Panc1 (cell line): ENCODE data around the gene FBXW8. TPM values are rescaled to one million over a fixed set of nuclear protein-coding genes. Genes with fewer than 3 reads are reported as not detected.

Experiments used
- ATAC-seq: fragments of 200-7000 bp; cut with Tn5 transposase; 2 replicates; pipeline ENCODE4 v1.9.1; 2020; ENCODE audit warnings: mild to moderate bottlenecking, moderate library complexity
- BruUV-seq: library from RNA; stranded (reverse); fragments of 400-500 nt; replicated peaks from 2 replicates; lab custom pipeline; 2021; lab: Mats Ljungman, UMichigan
- CTCF ChIA-PET: fragments of 300-600 bp; sonication (Branson Sonifier 250); formaldehyde crosslinking; loops from one replicate; lab custom pipeline; 2022; ENCODE audit warnings: antibody characterized with exemption; lab: Charles Lee
- POLR2A ChIA-PET: fragments of 300-600 bp; sonication (Branson Sonifier 250); formaldehyde crosslinking; loops from one replicate; lab custom pipeline; 2022; ENCODE audit warnings: antibody characterized with exemption; lab: Charles Lee
- DNase-seq: peaks from one replicate; pipeline ENCODE4 v3.0.0-alpha.2; 2010; ENCODE audit warnings: low read depth, low spot score
- H3K27ac ChIP-seq: 2 replicates; pipeline ENCODE4 v1.5.1; 2011; ENCODE audit warnings: mild to moderate bottlenecking, low read length, inconsistent platforms
- H3K27me3 ChIP-seq: fragments of 200-500 bp; sonication (Bioruptor generic); 2 replicates; pipeline ENCODE4 v1.6.0; 2014; ENCODE audit warnings: low read length, inconsistent platforms; ENCODE audit not compliant: control insufficient read depth, insufficient read depth
- H3K36me3 ChIP-seq: fragments of 200-500 bp; sonication (Bioruptor generic); 2 replicates; pipeline ENCODE4 v1.5.1; 2014; ENCODE audit warnings: inconsistent platforms, mild to moderate bottlenecking, low read length, moderate library complexity; ENCODE audit not compliant: control insufficient read depth, insufficient read depth
- H3K4me1 ChIP-seq: 2 replicates; pipeline ENCODE4 v1.5.1; 2011; ENCODE audit warnings: inconsistent platforms, mild to moderate bottlenecking, low read length, moderate library complexity; ENCODE audit not compliant: control insufficient read depth, insufficient read depth
- H3K4me3 ChIP-seq, 2 experiments: 2 replicates each; pipeline ENCODE4 v1.5.1; 2011 to 2012; ENCODE audit warnings: low read depth in 2 of 2, low read length in 2 of 2, mild to moderate bottlenecking in 2 of 2, inconsistent platforms in 1 of 2, moderate library complexity in 1 of 2
- H3K9me3 ChIP-seq: fragments of 200-500 bp; sonication (Bioruptor generic); 2 replicates; pipeline ENCODE4 v1.5.1; 2014; ENCODE audit warnings: low read depth, mild to moderate bottlenecking, inconsistent platforms, low read length, moderate library complexity; ENCODE audit not compliant: control insufficient read depth, insufficient read depth
- CTCF ChIP-seq: fragments of 450-650 bp; IDR thresholded peaks from 2 replicates; pipeline ENCODE4 v1.5.1; 2017; ENCODE audit warnings: mild to moderate bottlenecking
- POLR2AphosphoS5 ChIP-seq: IDR thresholded peaks from 2 replicates; pipeline ENCODE4 v1.6.1; 2012; ENCODE audit warnings: mild to moderate bottlenecking, low read depth, low read length, moderate library complexity
- REST ChIP-seq, 2 experiments: IDR thresholded peaks; 2 replicates each; pipeline ENCODE4 v1.6.1; 2011 to 2012; ENCODE audit warnings: low read depth in 2 of 2, control low read depth in 1 of 2, low read length in 1 of 2, mild to moderate bottlenecking in 1 of 2, moderate library complexity in 1 of 2; ENCODE audit not compliant: insufficient read depth in 1 of 2
- SIN3A ChIP-seq: IDR thresholded peaks from 2 replicates; pipeline ENCODE4 v1.6.1; 2012; ENCODE audit warnings: low read depth, mild to moderate bottlenecking, low read length, moderate library complexity, borderline replicate concordance; ENCODE audit not compliant: insufficient read depth
- TCF7L2 ChIP-seq: IDR thresholded peaks from 2 replicates; pipeline ENCODE4 v1.6.1; 2011; ENCODE audit warnings: mild to moderate bottlenecking, low read depth, low read length, inconsistent platforms
- in situ Hi-C: cut with HindIII; loops from 2 replicates; pipeline ENCODE4 v1.10.0; 2016; ENCODE audit warnings: low sequenced_read_pairs, low pct_unique_long_range_greater_than_20kb
- intact Hi-C: fragments of 100-400 bp; cut with micrococcal nuclease; formaldehyde crosslinking; loops from one replicate; pipeline ENCODE4 v1.10.0; 2022; ENCODE audit not compliant: unreplicated experiment
- total RNA-seq: library from RNA; stranded (reverse); gene quantifications from one replicate; pipeline ENCODE4 v1.2.1, GENCODE V29; 2021; ENCODE audit not compliant: unreplicated experiment

The FBXW8 gene
- total RNA-seq, 1 experiment from 2014 or later = 18.0 TPM

GRCh38 chr12:117002051-117002817 is 91.5 kb downstream of the FBXW8 start:
- CTCF ChIA-PET = no interaction called here
- no peak for TF ChIP-seq POLR2AphosphoS5
- DNase-seq (no peak), ATAC-seq (no peak)
- in situ Hi-C loops (no loop called here), intact Hi-C loops (no loop called here)
- no TSS peak for BruUV-seq
- POLR2A ChIA-PET = no interaction called here
- no peaks in the 10 kb centered on the region for H3K27me3 ChIP-seq
- H3K4me1 ChIP-seq = no peaks in the 10 kb centered on the region
- no peaks in the 10 kb centered on the region; the same call in 1 of the 2 replicates for H3K36me3 ChIP-seq
- H3K4me3 ChIP-seq = no peak overlapping the region
- H3K9me3 ChIP-seq = no peaks in the 10 kb centered on the region
- H3K27ac ChIP-seq = no peak overlapping the region

- Histone ChIP-seq H3K4me1 (no peaks in the 10 kb centered on the region), H3K27me3 (no peaks in the 10 kb centered on the region), H3K36me3 (no peaks in the 10 kb centered on the region; the same call in 1 of the 2 replicates), H3K27ac (no peak overlapping the region), H3K9me3 (no peaks in the 10 kb centered on the region), H3K4me3 (no peak overlapping the region)
- ATAC-seq (no peak), DNase-seq (no peak)
- POLR2A ChIA-PET = no interaction called here
- TF ChIP-seq REST (IDR thresholded peaks at IDR 0.05; ENCODE audit: insufficient read depth in 1 of 2, low read depth in 2 of 2, low read length in 1 of 2) (no peak), CTCF (no peak), POLR2AphosphoS5 (no peak), TCF7L2 (no peak), SIN3A (no peak)
- CTCF ChIA-PET = no interaction called here
- intact Hi-C loops = no loop called here
- no TSS peak for BruUV-seq
- in situ Hi-C loops = no loop called here
Measured at GRCh38 chr12:117003883-117004404, 93.2 kb downstream of the FBXW8 start.

- ChIA-PET CTCF (no interaction called here), POLR2A (no interaction called here)
- Histone ChIP-seq H3K27ac (no peak overlapping the region), H3K4me3 (no peak overlapping the region), H3K4me1 (no peaks in the 10 kb centered on the region), H3K9me3 (no peaks in the 10 kb centered on the region), H3K27me3 (no peaks in the 10 kb centered on the region), H3K36me3 (no peaks in the 10 kb centered on the region; the same call in 1 of the 2 replicates)
- TF ChIP-seq TCF7L2 (no peak), REST (IDR thresholded peaks at IDR 0.05; ENCODE audit: insufficient read depth in 1 of 2, low read depth in 2 of 2, low read length in 1 of 2) (no peak), CTCF (no peak), POLR2AphosphoS5 (no peak), SIN3A (no peak)
- intact Hi-C loops = no loop called here
- DNase-seq (no peak), ATAC-seq (no peak)
- BruUV-seq = no TSS peak
- in situ Hi-C loops = no loop called here
Measured at GRCh38 chr12:117005417-117006046, 94.8 kb downstream of the FBXW8 start.
